GM21529 (cell line): ENCODE results near the gene SLC22A1.
"Not testable (repeated sequence)": the region's sequence is repeated elsewhere in the genome, so short reads cannot be mapped to it uniquely, and the experiment has no call there.

ENCODE experiments used
- ATAC-seq: cut with Tn5 transposase; IDR thresholded peaks from one replicate; pipeline ENCODE4 v1.9.1; 2021; ENCODE audit not compliant: unreplicated experiment

SLC22A1 gene

DNA sequence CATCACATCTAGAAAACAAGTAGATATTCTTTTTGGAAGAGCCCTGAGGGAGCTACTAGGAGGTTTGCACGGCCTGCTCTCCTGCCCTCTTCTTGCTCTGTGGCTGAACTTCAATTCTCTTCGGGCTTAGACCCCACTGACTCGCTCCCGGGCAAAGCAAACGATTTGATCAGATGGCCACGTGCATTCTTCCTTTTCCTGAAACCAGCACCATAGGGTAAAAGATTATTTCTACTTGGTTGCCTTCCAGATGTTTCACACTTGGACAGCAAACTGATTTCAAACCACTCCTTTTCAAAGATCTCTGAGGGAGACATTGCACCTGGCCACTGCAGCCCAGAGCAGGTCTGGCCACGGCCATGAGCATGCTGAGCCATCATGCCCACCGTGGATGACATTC lies at the start of gene SLC22A1:
Gene SLC22A1 (plus strand): TSS at position 258 of the 400 bp plus-strand sequence. CDS start 121 bp downstream, at position 379.
- ATAC-seq = no peak

DNA sequence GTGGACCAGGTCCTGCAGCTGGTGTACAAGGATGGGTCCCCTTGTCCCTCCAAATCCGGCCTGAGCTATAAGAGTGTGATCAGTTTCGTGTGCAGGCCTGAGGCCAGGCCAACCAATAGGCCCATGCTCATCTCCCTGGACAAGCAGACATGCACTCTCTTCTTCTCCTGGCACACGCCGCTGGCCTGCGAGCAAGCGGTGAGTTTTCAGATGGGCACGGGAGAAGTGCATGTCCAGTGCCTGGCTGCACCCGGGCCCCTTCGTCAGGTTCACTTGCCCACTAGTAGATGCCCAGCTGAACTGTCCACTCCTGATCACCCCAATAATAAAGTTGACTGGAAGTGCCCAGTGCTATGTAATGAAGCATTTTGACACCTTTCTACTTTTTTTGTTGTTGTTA lies 48.3 kb upstream of the SLC22A1 start:
- ATAC-seq = no peak

DNA sequence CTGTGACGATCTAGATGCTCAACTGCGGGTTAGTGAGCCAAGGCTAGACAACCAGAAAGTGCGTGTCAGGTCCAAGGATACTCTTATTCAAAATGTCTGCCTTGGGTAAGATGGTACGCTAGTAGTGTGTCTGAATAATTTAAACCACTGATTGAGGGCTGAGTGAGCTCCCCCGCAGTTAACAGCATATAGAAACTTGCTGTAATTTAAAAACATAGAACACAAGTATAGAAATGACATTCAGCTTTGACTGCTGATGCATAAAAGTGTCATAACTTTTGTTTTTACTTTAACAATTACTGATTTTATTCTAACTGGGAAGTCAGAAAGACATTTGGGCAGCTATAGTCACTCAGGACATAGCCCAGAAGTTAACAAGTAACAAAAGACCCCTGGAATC lies 45.6 kb upstream of the SLC22A1 start:
- ATAC-seq = no peak

DNA sequence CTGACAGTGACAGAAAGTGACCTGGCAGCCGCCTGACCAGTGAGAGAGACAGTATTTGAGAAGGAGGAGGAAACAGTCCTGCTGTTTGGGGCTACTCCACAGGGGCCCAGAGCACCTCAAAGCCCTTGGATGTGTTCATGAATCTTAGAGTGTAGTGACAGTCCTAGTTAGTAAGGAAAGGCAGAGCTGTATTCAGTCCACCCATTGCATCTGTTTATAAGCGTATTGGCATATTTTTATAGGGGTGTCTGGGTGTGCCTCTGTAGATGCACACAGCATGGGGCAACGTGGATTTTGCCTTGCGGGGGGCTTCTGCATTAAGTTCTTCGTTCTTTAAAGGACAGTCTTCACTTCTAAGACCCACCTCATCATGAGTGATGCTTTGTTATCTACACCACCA lies 44.6 kb upstream of the SLC22A1 start:
- ATAC-seq = no peak

DNA sequence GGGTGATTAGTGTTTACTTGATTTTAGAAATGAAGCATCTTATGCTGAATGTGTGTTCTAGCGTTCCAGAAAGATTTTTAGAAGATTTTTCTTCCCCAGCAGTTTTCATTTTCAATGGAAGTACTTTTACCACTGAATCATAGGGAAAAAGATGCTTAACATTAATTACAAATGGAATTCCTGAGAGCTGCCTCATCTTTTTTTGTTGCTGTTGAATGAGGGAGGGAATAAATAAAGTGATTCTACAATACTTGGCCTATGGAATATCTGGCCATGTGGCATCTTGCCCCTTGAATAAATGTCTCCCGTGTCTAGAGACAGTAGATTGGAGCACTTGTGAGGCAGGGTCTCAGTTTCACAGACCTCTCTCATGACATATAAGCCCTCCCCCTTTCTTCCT lies 44.1 kb upstream of the SLC22A1 start:
- no peak for ATAC-seq

DNA sequence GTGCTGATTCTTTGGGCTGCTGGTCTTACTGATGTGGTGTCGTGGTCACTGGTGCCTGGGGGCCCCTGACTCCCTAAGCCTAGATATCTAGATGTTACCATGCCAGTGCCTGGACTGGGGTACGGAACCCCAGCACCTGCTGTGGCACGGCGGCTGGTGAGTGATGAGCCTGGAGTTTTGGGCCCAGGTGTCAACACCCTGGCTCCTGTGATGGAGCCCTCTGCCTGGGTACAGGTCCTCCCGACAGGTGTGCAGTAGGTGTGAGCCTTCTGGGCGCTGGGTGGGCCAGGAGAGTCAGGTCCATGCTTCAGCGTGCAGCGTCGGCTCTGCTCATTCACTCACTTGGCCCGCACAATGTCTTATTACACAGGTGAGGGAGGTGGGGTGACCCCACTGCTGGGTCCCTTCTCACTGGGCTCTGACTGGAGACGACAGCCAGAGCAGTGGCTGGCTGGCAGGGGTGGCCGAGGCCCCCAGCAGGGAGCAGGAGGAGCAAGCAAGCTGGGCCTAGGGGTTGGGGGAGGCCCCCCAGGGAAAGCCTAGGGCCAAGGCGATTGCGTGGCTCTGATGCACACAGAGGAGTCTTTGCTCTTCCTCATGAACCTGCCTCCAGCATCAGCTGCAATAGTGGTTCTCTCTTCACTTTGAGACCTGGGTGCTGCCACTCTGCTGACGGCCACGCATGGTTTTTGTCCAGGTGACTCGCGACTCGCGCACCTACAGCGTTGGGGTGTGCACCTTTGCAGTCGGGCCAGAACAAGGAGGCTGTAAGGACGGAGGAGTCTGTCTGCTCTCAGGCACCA lies 42.5 kb upstream of the SLC22A1 start:
- no peak for ATAC-seq

DNA sequence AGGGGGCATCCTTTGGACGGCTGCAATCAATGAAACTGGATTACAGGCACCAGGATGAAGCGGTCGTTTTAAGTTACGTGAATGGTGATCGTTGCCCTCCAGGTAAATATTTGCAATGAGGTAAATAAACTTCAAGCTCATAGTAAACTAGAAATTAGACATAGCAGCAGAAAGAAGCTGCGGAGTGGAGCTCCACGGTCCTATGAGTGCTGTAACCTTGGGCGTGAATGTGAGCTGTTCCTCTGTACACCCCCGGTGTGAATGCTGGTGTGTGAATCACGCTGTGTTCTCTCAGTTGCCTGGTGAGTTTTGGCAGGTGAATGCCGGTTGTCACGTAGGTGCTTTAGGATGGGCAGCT lies 42.0 kb upstream of the SLC22A1 start:
- no peak for ATAC-seq

DNA sequence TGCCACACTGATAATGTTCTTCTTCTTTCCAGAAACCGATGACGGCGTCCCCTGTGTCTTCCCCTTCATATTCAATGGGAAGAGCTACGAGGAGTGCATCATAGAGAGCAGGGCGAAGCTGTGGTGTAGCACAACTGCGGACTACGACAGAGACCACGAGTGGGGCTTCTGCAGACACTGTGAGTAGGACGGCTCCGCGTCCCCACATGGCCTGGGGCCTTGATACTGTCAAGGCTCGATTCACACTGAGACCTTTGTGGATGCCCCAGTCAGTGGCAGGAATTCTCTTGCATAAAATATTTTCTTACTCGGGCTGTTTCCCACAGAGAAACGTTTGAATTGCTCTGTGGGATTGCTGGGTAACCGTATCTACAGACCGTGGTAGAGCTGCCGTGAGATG lies 41.5 kb upstream of the SLC22A1 start:
- ATAC-seq = no peak

DNA sequence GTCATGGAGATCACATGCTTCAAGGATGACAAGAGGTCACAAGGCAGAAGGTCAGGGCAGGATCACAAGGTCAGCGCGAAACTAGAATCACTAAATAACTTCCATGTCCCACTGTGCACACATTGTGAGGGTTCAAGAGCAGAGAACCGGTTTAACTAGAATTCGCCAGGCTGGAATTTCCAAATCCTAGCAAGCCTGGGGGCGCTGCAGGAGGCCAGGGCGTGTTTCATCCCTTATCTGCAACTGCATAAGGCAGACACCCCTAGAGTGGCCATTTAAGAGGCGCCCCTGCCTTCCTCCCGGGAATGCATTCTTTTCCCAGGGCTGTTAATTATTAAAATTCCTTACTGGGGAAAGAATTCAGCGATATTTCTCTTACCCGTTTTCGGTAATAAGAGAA lies 40.2 kb upstream of the SLC22A1 start:
- ATAC-seq = no peak

DNA sequence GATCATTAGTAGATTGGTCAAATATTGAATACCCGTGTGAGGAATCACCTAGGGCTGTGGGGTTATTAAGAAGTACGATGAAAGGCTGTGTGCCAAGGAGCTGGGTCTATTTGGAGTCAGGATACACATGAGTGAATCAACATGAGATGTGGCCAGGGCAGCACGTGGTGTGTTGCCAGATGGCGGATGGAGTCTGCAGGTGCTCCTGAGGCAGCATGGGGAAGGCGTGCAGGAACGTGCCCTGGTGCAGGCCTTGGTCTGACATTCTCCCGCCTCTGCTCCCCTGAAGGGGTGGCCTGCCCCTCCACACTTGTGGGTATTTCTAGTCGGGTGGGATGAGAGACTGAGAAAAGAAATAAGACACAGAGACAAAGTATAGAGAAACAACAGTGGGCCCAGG lies 39.0 kb upstream of the SLC22A1 start:
- no peak for ATAC-seq

DNA sequence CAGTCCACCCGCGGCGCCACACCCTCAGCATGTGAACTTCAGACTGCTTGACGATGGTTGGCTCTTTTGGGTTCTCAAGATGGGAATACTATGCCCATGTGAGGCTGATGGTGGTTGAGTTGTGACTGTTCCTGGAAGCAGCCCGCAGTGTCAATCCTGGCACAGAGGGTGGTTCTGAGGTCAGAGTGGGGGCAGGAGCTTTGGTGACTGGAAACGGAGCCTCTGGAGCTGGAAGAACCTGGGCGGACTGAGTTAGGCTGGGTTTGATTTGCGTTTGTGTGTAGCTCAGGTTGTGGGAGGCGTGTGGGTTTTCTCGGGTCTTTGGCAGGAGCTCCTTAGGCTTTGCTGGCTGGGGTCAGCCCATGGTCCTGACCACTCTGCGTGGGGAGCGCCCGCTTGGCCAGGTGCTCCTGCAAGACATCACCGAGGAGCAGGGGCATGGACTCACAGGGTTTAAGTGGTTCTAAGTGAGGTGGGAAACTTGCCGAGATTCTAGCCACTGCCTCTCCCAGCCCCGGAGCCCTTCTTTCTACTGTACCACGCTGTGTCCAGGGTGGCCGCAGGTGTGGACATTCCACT lies 37.3 kb upstream of the SLC22A1 start:
- no peak for ATAC-seq

DNA sequence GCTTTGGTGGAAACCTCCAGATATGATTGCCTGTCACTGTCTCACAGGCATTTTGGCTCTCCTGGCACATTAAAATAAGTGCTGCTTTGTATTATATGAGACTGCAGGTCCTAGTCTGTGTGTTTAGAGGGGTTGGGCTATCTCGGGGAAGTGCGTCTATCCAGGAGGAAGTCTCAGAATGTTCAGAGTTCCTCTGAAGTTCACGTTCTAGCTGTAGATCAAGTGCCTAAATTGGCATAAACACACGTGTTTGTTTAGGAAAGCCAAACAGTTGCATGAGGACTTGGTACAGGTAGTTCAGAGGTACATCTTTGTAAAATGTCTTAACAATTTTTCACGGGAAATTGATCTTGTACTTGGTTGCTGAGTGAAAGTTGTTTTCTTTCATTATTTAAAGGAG lies 36.4 kb upstream of the SLC22A1 start:
- ATAC-seq = no peak

DNA sequence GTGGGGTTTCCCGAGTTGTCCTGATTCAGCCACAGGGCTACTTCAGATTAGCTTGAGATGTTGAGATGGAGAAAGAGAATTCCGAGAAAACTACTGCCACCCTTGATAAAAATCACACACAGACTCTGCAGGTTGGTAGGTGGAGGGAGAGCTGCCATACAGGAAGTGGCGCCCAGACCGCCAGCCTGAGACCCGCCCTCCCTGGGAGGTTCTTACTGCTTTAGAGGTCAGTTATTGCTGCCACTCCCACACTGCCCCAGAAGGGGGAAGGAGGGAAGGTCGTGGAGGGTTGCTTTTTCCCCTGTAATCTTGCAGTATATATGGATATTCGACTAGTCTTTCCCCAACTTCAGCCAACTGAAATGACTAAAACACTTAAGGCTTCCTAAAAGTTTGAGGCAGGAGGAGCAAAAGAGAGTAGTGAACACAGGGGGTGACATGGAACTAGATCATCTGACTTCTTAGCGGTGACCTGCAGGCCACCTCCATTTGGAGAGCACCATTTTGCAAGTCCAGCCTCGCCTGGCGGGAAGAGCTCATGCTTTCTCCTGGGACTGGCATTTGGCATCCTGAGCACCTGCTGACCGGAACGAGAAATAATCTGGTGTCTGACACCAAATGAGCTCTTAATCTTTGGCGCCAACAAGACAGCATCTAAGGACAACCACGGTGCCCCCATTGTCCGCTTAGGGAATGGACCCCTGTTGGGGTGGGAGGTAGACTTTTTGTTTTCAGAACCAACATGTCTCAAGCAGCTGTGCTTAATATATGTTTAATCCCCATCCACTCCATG lies 35.7 kb upstream of the SLC22A1 start:
- ATAC-seq = no peak

DNA sequence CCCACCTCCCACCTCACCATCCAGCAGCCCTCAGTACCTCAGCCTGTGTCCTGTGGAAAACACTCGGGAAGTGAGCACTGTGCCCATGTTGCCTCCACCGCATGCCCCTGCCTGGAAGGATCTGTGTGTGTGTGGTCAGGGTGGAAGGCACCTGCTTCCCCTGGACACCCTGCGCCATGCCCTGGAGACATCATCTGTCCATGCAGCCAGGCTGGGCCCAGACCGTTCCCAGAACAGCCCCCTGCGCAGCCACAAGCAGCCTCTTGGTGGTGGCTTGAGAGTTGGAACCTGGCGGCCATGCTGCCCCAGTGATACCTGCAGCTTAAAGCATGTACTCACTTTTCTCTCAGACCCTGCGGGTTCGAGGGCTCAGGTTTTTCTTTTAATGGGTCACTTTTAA lies 34.9 kb upstream of the SLC22A1 start:
- ATAC-seq = no peak

DNA sequence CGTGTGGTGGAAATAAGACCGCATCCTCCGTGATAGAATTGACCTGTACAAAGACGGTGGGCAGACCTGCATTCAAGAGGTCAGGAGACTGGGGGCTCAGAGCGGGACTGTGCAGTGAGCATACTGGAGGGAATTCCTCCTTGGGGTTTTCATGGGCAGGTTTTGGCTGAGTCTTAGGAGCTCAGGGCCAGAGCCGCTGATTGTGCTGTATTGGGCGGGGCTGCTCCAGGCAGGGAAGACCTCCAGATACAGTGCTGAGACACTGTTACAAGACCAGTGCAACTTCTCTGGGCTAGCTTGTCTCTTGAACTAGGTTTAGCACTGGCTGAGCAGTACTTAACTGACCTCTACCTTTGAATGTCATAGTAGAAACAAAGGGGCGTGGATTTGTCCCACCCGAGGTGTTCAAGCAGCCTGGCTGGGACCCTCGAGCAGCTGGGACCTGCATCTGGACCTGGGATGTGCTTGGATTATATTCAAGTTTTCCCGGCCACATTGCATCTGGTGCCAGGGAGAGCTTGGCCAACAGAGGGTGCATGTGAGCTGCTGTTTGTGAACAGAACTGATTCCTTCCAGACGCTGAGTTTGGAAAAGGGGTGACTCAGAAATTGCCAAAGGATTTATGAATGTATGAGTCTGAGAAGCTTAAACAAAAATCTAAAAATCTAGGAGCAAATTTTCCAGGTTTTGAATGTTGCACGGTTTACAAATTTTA lies 33.4 kb upstream of the SLC22A1 start:
- ATAC-seq = no peak

DNA sequence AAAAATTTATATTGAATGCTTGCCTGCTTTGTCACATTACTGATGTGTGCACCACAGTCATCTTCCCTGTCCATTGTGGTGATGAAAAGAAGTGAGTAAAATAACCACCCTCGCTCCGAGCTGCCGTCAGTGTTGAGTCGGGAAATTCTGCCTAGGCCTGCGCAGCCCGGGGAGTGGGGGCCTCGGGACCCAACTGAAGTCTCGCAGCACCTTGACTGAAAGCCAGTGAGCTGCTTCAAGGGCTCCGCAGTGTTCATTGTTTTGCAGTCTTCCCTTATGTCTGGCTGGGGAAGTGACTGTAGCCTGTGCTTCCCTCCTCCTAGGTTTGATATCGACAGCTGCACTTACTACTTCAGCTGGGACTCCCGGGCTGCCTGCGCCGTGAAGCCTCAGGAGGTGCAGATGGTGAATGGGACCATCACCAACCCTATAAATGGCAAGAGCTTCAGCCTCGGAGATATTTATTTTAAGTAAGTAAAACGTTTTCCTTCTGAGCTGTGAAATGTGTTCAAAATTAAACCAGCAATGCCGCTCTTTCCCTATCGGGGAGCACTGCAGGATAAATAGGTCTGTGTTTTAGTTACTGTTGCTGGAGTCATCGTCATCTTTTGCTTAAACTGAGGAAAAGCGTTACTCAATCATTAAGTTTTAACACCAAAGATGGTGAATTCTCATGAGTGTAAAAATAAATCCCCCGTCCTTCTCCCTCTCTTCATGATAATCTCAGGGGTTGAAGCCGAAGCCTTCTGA lies 32.7 kb upstream of the SLC22A1 start:
- ATAC-seq = no peak

DNA sequence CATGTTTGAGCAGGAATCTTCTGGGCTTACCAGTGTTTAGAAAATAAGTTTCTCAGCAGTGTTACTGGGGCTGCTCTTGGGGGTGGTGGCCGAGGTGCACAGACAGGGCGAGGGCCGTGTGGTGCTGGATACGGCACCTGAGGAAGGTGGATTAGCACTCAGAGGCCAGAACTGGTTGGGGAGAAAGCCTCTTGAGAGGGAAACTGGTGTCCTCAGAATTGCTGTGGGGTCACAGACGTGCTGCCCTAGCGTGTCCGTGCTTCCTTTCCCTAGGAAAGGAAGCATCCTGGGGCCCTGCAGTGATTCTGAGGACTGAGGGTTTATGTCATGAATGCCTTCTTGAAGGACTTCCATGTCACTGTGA lies 32.1 kb upstream of the SLC22A1 start:
- ATAC-seq = no peak

DNA sequence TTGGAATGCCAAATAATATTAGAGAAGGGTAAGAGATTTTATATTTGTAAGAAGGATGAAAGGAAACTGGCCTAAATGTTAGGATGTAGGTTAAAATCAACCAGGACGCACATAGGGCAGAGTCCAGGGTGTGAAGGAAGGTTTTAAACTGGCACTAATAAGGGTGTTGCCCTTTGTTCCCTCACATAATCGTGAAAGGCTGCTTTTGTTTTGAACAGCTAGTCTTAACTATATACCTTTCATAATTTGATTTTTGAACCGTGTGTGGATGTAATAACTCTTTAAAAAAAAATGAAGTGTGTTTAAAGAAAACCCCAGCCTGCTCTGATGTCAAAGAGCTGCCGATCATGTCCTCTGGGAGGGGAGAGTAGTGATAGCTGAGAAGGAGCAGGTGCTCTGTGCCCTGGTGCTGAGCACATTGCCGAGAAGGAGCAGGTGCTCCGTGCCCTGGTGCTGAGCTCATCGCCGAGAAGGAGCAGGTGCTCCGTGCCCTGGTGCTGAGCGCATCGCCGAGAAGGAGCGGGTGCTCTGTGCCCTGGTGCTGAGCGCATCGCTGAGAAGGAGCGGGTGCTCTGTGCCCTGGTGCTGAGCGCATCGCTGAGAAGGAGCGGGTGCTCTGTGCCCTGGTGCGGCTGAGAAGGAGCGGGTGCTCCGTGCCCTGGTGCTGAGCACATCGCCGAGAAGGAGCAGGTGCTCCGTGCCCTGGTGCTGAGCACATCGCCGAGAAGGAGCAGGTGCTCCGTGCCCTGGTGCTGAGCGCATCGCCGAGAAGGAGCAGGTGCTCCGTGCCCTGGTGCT lies 31.0 kb upstream of the SLC22A1 start:
- ATAC-seq = not testable (repeated sequence)

DNA sequence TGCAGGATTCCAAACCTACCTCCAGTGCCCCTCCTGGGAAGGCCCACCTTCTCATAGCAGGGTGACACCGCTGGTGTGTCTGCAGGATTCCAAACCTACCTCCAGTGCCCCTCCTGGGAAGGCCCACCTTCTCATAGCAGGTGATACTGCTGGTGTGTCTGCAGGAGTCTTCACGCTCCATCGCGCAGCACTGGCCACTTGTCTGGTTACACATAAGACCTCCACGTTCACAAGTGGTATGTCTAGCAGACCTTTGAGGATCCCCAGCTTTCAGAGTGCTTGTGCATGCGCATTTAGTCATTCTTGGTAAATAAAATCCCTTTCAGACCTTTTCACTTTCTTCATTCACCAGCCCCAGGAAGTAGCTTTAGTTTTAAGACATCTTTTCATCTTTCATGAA lies 29.4 kb upstream of the SLC22A1 start:
- ATAC-seq = not testable (repeated sequence)

DNA sequence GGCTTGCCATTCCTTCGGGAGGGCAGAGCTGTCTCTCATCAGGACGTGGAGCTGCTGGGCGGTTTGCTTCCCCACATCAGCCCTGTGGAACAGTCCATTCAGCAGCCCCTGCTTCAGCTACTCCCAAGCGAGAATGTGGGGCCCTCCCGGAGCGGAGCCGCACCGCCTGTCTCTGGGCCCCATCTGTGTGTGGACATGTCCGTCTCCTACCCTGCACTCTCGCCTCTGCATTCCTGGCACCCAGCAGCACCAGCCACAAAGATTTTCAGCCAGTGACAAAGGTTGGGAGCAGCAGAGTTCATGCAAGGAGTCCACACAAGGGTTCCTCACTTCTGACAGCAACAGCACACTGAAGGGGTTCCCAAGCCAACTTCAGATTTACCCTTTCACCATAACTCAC lies 29.0 kb upstream of the SLC22A1 start:
- ATAC-seq = no peak
